HUES48 (cell line): ENCODE results near the gene PDSS2.
"Not testable (repeated sequence)": the region's sequence is repeated elsewhere in the genome, so short reads cannot be mapped to it uniquely, and the experiment has no call there.

Experiments
- H3K27ac ChIP-seq: one replicate; pipeline ENCODE4 v1.7.0; 2013; ENCODE audit warnings: low read depth, low read length, inconsistent platforms
- H3K27me3 ChIP-seq: 2 replicates; pipeline ENCODE4 v1.6.1; 2013; ENCODE audit warnings: mild to moderate bottlenecking, low read length; ENCODE audit not compliant: control insufficient read depth, insufficient read depth
- H3K36me3 ChIP-seq: 2 replicates; pipeline ENCODE4 v1.6.1; 2013; ENCODE audit warnings: low read length; ENCODE audit not compliant: control insufficient read depth, insufficient read depth
- H3K4me1 ChIP-seq: 2 replicates; pipeline ENCODE4 v1.6.1; 2013; ENCODE audit warnings: mild to moderate bottlenecking, low read length; ENCODE audit not compliant: control insufficient read depth, insufficient read depth
- H3K4me3 ChIP-seq: 2 replicates; pipeline ENCODE4 v1.5.1; 2013; ENCODE audit warnings: mild to moderate bottlenecking, low read depth, low read length
- H3K9ac ChIP-seq: 2 replicates; pipeline ENCODE4 v1.6.1; 2013; ENCODE audit warnings: mild to moderate bottlenecking, low read depth, low read length, moderate library complexity
- H3K9me3 ChIP-seq: 2 replicates; pipeline ENCODE4 v1.6.1; 2013; ENCODE audit warnings: low read length; ENCODE audit not compliant: control insufficient read depth, insufficient read depth

PDSS2 gene

GRCh38 chr6:107392069-107392468 is 67.3 kb downstream of the PDSS2 start:
- no peak overlapping the region for H3K27ac ChIP-seq

DNA sequence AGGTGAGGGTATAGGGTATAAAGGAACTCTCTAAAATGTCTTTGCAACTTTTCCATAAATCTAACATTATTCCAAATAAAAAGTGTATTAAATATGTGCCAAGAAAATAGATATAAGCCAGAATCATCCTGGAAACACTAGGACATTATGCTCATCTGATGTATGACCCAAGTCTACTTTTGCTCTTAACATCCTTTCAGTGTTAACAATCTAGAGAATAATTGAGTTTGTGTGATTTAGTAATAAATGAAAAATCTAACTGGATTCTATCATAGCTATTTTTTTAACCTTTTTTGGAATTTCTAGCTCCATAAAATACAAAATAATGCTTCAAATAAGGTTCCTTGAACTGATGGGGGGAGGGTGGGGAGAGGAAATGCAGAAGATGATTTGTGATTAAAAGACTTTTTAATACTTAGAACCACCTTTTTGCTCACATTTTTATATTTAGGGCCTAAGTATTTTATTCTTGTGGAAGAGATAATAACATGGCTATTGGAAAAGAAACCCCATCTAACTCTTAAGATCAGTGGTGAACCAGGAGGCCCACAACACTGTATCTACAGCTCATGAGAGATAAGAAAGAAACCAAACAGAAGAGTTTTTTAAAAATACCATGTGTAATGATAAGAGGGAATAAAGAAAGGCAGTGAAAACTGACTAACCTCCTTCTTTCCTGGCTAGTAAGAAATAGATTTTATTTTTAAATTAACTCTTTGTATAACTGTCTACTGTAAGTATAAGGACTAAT is 68.5 kb downstream of the PDSS2 start:
- Histone ChIP-seq H3K4me1 (no peaks in the 10 kb centered on the region), H3K27me3 (no peaks in the 10 kb centered on the region), H3K9ac (no peak overlapping the region), H3K9me3 (0 out of 2 replicates have a peak, but pooled peaks cover 2% of the 10 kb centered on the region), H3K27ac (no peak overlapping the region), H3K36me3 (no peaks in the 10 kb centered on the region), H3K4me3 (no peak overlapping the region)

More at GRCh38 chr6:107392069-107392468, 67.3 kb downstream of the PDSS2 start:
- Histone ChIP-seq H3K36me3 (no peaks in the 10 kb centered on the region), H3K4me1 (no peaks in the 10 kb centered on the region), H3K27me3 (no peaks in the 10 kb centered on the region), H3K4me3 (no peak overlapping the region), H3K9me3 (0 out of 2 replicates have a peak, but pooled peaks cover 2% of the 10 kb centered on the region), H3K9ac (no peak overlapping the region)

GRCh38 chr6:107390056-107390455 is 69.3 kb downstream of the PDSS2 start:
- Histone ChIP-seq H3K9ac (no peak overlapping the region), H3K4me3 (no peak overlapping the region), H3K36me3 (no peaks in the 10 kb centered on the region), H3K9me3 (0 out of 2 replicates have a peak, but pooled peaks cover 2% of the 10 kb centered on the region), H3K4me1 (no peaks in the 10 kb centered on the region), H3K27ac (no peak overlapping the region), H3K27me3 (no peaks in the 10 kb centered on the region)

- H3K4me1 ChIP-seq, result peaks cover 6% of the 10 kb centered on the region; the same call in 1 of the 2 replicates
- H3K27me3 ChIP-seq, result no peaks in the 10 kb centered on the region
- H3K36me3 ChIP-seq, result no peaks in the 10 kb centered on the region
- no peak overlapping the region for H3K4me3 ChIP-seq
- H3K9me3 ChIP-seq, result no peaks in the 10 kb centered on the region
- H3K27ac ChIP-seq, result no peak overlapping the region
- H3K9ac ChIP-seq, result no peak overlapping the region
Measured at GRCh38 chr6:107386904-107387303, 72.5 kb downstream of the PDSS2 start.

- no peaks in the 10 kb centered on the region for H3K36me3 ChIP-seq
- H3K27ac ChIP-seq, result no peak overlapping the region
- H3K4me1 ChIP-seq, result peaks cover 6% of the 10 kb centered on the region; the same call in 1 of the 2 replicates
- H3K9ac ChIP-seq, result no peak overlapping the region
- H3K27me3 ChIP-seq, result no peaks in the 10 kb centered on the region
- no peaks in the 10 kb centered on the region for H3K9me3 ChIP-seq
- H3K4me3 ChIP-seq, result no peak overlapping the region
Measured at GRCh38 chr6:107386340-107386739, 73.0 kb downstream of the PDSS2 start.

GRCh38 chr6:107383705-107384104 is 75.7 kb downstream of the PDSS2 start:
- H3K4me1 ChIP-seq, result peaks cover 6% of the 10 kb centered on the region; the same call in 1 of the 2 replicates
- H3K9ac ChIP-seq, result no peak overlapping the region
- H3K36me3 ChIP-seq, result no peaks in the 10 kb centered on the region
- H3K4me3 ChIP-seq, result no peak overlapping the region
- H3K27me3 ChIP-seq, result no peaks in the 10 kb centered on the region
- H3K9me3 ChIP-seq, result no peaks in the 10 kb centered on the region
- no peak overlapping the region for H3K27ac ChIP-seq

- H3K4me3 ChIP-seq, result no peak overlapping the region
- H3K9me3 ChIP-seq, result no peaks in the 10 kb centered on the region
- H3K9ac ChIP-seq, result no peak overlapping the region
- no peaks in the 10 kb centered on the region for H3K36me3 ChIP-seq
- no peaks in the 10 kb centered on the region for H3K27me3 ChIP-seq
- no peaks in the 10 kb centered on the region for H3K4me1 ChIP-seq
- H3K27ac ChIP-seq, result no peak overlapping the region
Measured at GRCh38 chr6:107374264-107374663, 85.1 kb downstream of the PDSS2 start.

DNA sequence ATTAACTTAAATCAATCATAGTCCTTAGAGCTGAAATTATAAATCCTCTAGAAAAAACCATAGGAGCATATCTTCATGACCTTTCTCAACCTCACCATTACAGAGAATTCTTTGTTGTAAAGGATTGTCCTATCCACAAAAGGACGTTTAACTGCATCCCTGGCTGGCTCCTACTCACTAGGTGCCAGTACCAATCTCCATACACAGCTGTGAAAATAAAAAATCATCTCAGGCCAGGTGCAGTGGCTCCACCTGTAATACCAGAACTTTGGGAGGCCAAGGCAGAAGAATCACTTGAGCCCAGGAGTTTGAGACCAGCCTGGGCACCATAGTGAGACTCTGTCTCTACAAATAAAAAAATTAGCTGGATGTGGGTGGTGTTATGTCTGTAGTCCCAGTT is 89.9 kb downstream of the PDSS2 start:
- no peak overlapping the region for H3K9ac ChIP-seq
- no peaks in the 10 kb centered on the region for H3K27me3 ChIP-seq
- H3K9me3 ChIP-seq, result no peaks in the 10 kb centered on the region
- no peak overlapping the region for H3K27ac ChIP-seq
- H3K4me1 ChIP-seq, result no peaks in the 10 kb centered on the region
- no peak overlapping the region for H3K4me3 ChIP-seq
- H3K36me3 ChIP-seq, result no peaks in the 10 kb centered on the region

DNA sequence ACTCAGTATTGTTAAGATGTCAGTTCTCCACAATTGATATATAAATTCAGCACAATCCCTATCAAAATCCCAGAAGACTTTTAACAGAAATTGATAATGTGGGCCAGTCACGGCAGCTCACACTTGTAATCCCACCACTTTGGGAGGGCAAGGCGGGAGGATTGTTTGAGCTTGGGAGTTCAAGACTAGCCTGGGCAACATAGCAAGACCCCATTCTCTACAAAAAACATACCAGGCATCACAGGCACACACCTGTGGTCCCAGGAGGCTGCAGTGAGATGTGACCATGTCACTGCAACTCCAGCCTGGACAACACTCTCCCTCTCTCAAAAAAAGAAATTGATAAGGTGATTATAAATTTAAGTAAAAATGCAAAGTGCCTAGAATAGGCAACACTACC is 90.9 kb downstream of the PDSS2 start:
- no peak overlapping the region for H3K4me3 ChIP-seq
- H3K9ac ChIP-seq, result no peak overlapping the region
- H3K27me3 ChIP-seq, result no peaks in the 10 kb centered on the region
- H3K36me3 ChIP-seq, result no peaks in the 10 kb centered on the region
- H3K9me3 ChIP-seq, result no peaks in the 10 kb centered on the region
- H3K4me1 ChIP-seq, result no peaks in the 10 kb centered on the region
- no peak overlapping the region for H3K27ac ChIP-seq

GRCh38 chr6:107364173-107364572 is 95.2 kb downstream of the PDSS2 start:
- H3K9ac ChIP-seq, H3K9me3 ChIP-seq, H3K27ac ChIP-seq, H3K36me3 ChIP-seq, H3K4me3 ChIP-seq, H3K27me3 ChIP-seq: not testable (repeated sequence)
- H3K4me1 ChIP-seq, result peaks cover 11% of the 10 kb centered on the region

GRCh38 chr6:107361753-107362604 is 97.4 kb downstream of the PDSS2 start:
- no peaks in the 10 kb centered on the region for H3K27me3 ChIP-seq
- H3K9ac ChIP-seq, result no peak overlapping the region
- H3K4me1 ChIP-seq, result peaks cover 11% of the 10 kb centered on the region
- no peaks in the 10 kb centered on the region for H3K36me3 ChIP-seq
- no peak overlapping the region for H3K27ac ChIP-seq
- H3K4me3 ChIP-seq, result no peak overlapping the region
- no peaks in the 10 kb centered on the region for H3K9me3 ChIP-seq
